GM23248 (cell line): ENCODE results near the gene ZNF346. TPM values are rescaled to one million over a fixed set of nuclear protein-coding genes. Genes with fewer than 3 reads are reported as not detected.
"Not testable (repeated sequence)": the region's sequence is repeated elsewhere in the genome, so short reads cannot be mapped to it uniquely, and the experiment has no call there.

Experiments used
- DNase-seq: peaks from one replicate; pipeline ENCODE4 v3.0.0-alpha.2; 2015
- H2AFZ ChIP-seq: fragments of 200-600 bp; sonication (generic); 2 replicates; pipeline ENCODE4 v1.6.1; 2016; ENCODE audit warnings: antibody characterized with exemption
- H3F3A ChIP-seq: fragments of 200-600 bp; sonication (generic); 2 replicates; pipeline ENCODE4 v1.6.1; 2016; ENCODE audit warnings: mild to moderate bottlenecking, antibody characterized with exemption, mixed run types; ENCODE audit not compliant: insufficient read depth
- H3K27ac ChIP-seq: fragments of 200-600 bp; sonication (generic); 2 replicates; pipeline ENCODE4 v1.5.1; 2016; ENCODE audit warnings: mild to moderate bottlenecking
- H3K27me3 ChIP-seq: fragments of 200-600 bp; sonication (generic); replicated peaks from 2 replicates; pipeline ENCODE4 v1.6.1; 2016; ENCODE audit warnings: mild to moderate bottlenecking; ENCODE audit not compliant: insufficient read depth
- H3K36me3 ChIP-seq: fragments of 200-600 bp; sonication (generic); 2 replicates; pipeline ENCODE4 v1.6.1; 2016; ENCODE audit warnings: low read depth, mild to moderate bottlenecking
- H3K4me1 ChIP-seq: fragments of 200-600 bp; sonication (generic); 2 replicates; pipeline ENCODE4 v1.6.1; 2016; ENCODE audit warnings: mild to moderate bottlenecking; ENCODE audit not compliant: insufficient read depth
- H3K4me2 ChIP-seq: fragments of 200-600 bp; sonication (generic); one replicate; pipeline ENCODE4 v1.6.1; 2016; ENCODE audit warnings: mild to moderate bottlenecking; ENCODE audit not compliant: unreplicated experiment
- H3K4me3 ChIP-seq: fragments of 200-600 bp; sonication (generic); 2 replicates; pipeline ENCODE4 v1.5.1; 2016; ENCODE audit warnings: mild to moderate bottlenecking
- H3K79me2 ChIP-seq: fragments of 200-600 bp; sonication (generic); 2 replicates; pipeline ENCODE4 v1.6.1; 2016; ENCODE audit warnings: mild to moderate bottlenecking; ENCODE audit not compliant: insufficient read depth
- H3K9ac ChIP-seq: fragments of 200-600 bp; sonication (generic); 2 replicates; pipeline ENCODE4 v1.6.1; 2016; ENCODE audit warnings: mild to moderate bottlenecking
- H3K9me2 ChIP-seq: fragments of 200-600 bp; sonication (generic); 2 replicates; pipeline ENCODE4 v1.6.1; 2016; ENCODE audit warnings: mixed run types, mild to moderate bottlenecking, moderate library complexity; ENCODE audit not compliant: insufficient read depth
- H3K9me3 ChIP-seq: fragments of 200-600 bp; sonication (generic); one replicate; pipeline ENCODE4 v1.6.1; 2017; ENCODE audit warnings: low read depth
- H4K20me1 ChIP-seq: fragments of 200-600 bp; sonication (generic); 2 replicates; pipeline ENCODE4 v1.6.0; 2016; ENCODE audit not compliant: insufficient read depth
- EZH2 ChIP-seq: fragments of 200-600 bp; sonication (generic); IDR thresholded peaks from 2 replicates; pipeline ENCODE4 v1.6.1; 2018; ENCODE audit warnings: antibody characterized with exemption, mild to moderate bottlenecking; ENCODE audit not compliant: insufficient read depth, poor library complexity, severe bottlenecking
- EZH2phosphoT487 ChIP-seq: fragments of 200-600 bp; sonication (generic); IDR thresholded peaks from 2 replicates; pipeline ENCODE4 v1.6.1; 2018; ENCODE audit warnings: antibody characterized with exemption, moderate library complexity, mild to moderate bottlenecking, low read depth; ENCODE audit not compliant: insufficient read depth
- WGBS, 2 experiments: methylation state at CpG; one replicate each; pipeline ENCODE4 v1.1.6; 2015 to 2017; ENCODE audit warnings: low lambda C conversion rate in 2 of 2, low coverage in 1 of 2; ENCODE audit errors: missing lambda C conversion rate in 2 of 2; 5-methylcytosine and 5-hydroxymethylcytosine counted together
- in situ Hi-C: fragments of 300-500 bp; cut with MboI; formaldehyde crosslinking; loops from 2 replicates; pipeline ENCODE4 v1.15.0; 2020
- polyA plus RNA-seq: library from polyadenylated mRNA; unstranded; fragments of >200 nt; fragmentation: Nextera tagmentation; extraction: Ambion mirVana; gene quantifications from 2 replicates; pipeline ENCODE4 v1.2.1, GENCODE V29; 2016
- total RNA-seq: library from RNA; depleted of rRNA; stranded (reverse); fragments of >200 nt; shearing (Covaris generic); gene quantifications from 2 replicates; pipeline ENCODE4 v1.2.3, GENCODE V29; 2014

The ZNF346 gene
- total and polyA plus RNA-seq, 2 experiments from 2014 or later: 13.5 to 14.8 TPM

- 100% methylated on average over 1 of the region's 1 CpG for WGBS, 2 experiments
- Histone ChIP-seq H3K27ac (no peak overlapping the region), H3F3A (peaks cover 23% of the 10 kb centered on the region), H3K9me3 (no peaks in the 10 kb centered on the region), H3K27me3 (no peaks in the 10 kb centered on the region), H4K20me1 (peaks cover 3% of the 10 kb centered on the region; the same call in 1 of the 2 replicates), H3K9ac (no peak overlapping the region), H2AFZ (no peak overlapping the region), H3K4me3 (no peak overlapping the region), H3K4me2 (no peak overlapping the region), H3K36me3 (peaks cover 30% of the 10 kb centered on the region; the same call in 1 of the 2 replicates), H3K9me2 (no peaks in the 10 kb centered on the region), H3K4me1 (peaks cover 19% of the 10 kb centered on the region), H3K79me2 (peaks cover 3% of the 10 kb centered on the region; the same call in 1 of the 2 replicates)
- in situ Hi-C loops: no loop called here
- DNase-seq: no peak
- TF ChIP-seq EZH2 (no peak), EZH2phosphoT487 (no peak)
These were observed 22.1 kb downstream of the ZNF346 start for GRCh38 chr5:177044641-177045040.

- Histone ChIP-seq H4K20me1 (peaks cover 3% of the 10 kb centered on the region; the same call in 1 of the 2 replicates), H3K4me1 (peaks cover 14% of the 10 kb centered on the region), H3F3A (peaks cover 18% of the 10 kb centered on the region), H3K79me2 (no peaks in the 10 kb centered on the region), H3K9me3 (no peaks in the 10 kb centered on the region), H3K27me3 (no peaks in the 10 kb centered on the region), H3K4me2 (no peak overlapping the region), H3K9me2 (no peaks in the 10 kb centered on the region), H3K36me3 (peaks cover 30% of the 10 kb centered on the region; the same call in 1 of the 2 replicates), H3K9ac (no peak overlapping the region), H3K27ac (no peak overlapping the region), H3K4me3 (no peak overlapping the region), H2AFZ (no peak overlapping the region)
- WGBS, 2 experiments: 86 to 89% methylated on average over 4 of the region's 4 CpGs
- TF ChIP-seq EZH2phosphoT487 (no peak), EZH2 (no peak)
- DNase-seq: no peak
- in situ Hi-C loops: no loop called here
These were observed 23.1 kb downstream of the ZNF346 start for GRCh38 chr5:177045631-177046030.

- H3F3A ChIP-seq: not testable (repeated sequence)
These were observed 26.0 kb downstream of the ZNF346 start for GRCh38 chr5:177048531-177048930.

GRCh38 chr5:177049285-177049684 is 26.8 kb downstream of the ZNF346 start:
- H3F3A ChIP-seq: no peaks in the 10 kb centered on the region
- no peaks in the 10 kb centered on the region for H3K9me3 ChIP-seq
- no peak overlapping the region for H3K9ac ChIP-seq
- no peak for TF ChIP-seq EZH2
- no peak for TF ChIP-seq EZH2phosphoT487
- no peak overlapping the region for H3K4me3 ChIP-seq
- H3K79me2 ChIP-seq: no peaks in the 10 kb centered on the region
- DNase-seq: no peak
- no peak overlapping the region for H2AFZ ChIP-seq
- H3K4me1 ChIP-seq: no peaks in the 10 kb centered on the region
- no peaks in the 10 kb centered on the region for H4K20me1 ChIP-seq
- no peaks in the 10 kb centered on the region for H3K27me3 ChIP-seq
- H3K27ac ChIP-seq: no peak overlapping the region
- in situ Hi-C loops: no loop called here
- H3K4me2 ChIP-seq: no peak overlapping the region
- H3K9me2 ChIP-seq: no peaks in the 10 kb centered on the region
- 94 to 95% methylated on average over 5 of the region's 5 CpGs for WGBS, 2 experiments
- peaks cover 22% of the 10 kb centered on the region for H3K36me3 ChIP-seq

More at GRCh38 chr5:177048531-177048930, 26.0 kb downstream of the ZNF346 start:
- H3K9ac ChIP-seq, H4K20me1 ChIP-seq, H3K9me2 ChIP-seq, H2AFZ ChIP-seq, DNase-seq, H3K9me3 ChIP-seq, H3K4me3 ChIP-seq, H3K27ac ChIP-seq, H3K27me3 ChIP-seq, H3K4me1 ChIP-seq, H3K4me2 ChIP-seq, H3K79me2 ChIP-seq, in situ Hi-C loops: not testable (repeated sequence)
- peaks cover 22% of the 10 kb centered on the region for H3K36me3 ChIP-seq
- 94 to 99% methylated on average over 7 of the region's 7 CpGs for WGBS, 2 experiments
